Omental fat pad (tissue), 4 donors: Measurements from ENCODE around the gene SORCS1. TPM values are rescaled to one million over a fixed set of nuclear protein-coding genes. Genes with fewer than 3 reads are reported as not detected.

Source experiments
- ATAC-seq: fragments of 150-250 bp; one replicate; pipeline ENCODE4 v1.9.1; 2016; ENCODE audit warnings: mild to moderate bottlenecking, moderate library complexity; ENCODE audit not compliant: low FRiP score
- DNase-seq: peaks from one replicate; pipeline ENCODE4 v3.0.0-alpha.2; 2019; ENCODE audit warnings: low spot score
- CTCF ChIP-seq, 3 donors: fragments of 450-650 bp; IDR thresholded peaks; one replicate each; pipeline ENCODE4 v1.5.1; 2016 to 2017; ENCODE audit warnings: antibody characterized with exemption in 3 of 3, mild to moderate bottlenecking in 3 of 3, moderate library complexity in 2 of 3
- total RNA-seq, 4 donors: library from RNA; depleted of rRNA; stranded (reverse); fragments of >200 nt; gene quantifications; one replicate each; pipeline ENCODE4 v1.1.0, GENCODE V29; 2016

SORCS1 gene
- total RNA-seq, 4 donors from 2014 or later: 0.09 to 1.3 (median 0.37) TPM

GRCh38 chr10:106626371-106626770, 538.1 kb downstream of the SORCS1 start:
- no peak for DNase-seq
- ATAC-seq: no peak
- no peak for TF ChIP-seq CTCF (IDR thresholded peaks at IDR 0.05)

DNA sequence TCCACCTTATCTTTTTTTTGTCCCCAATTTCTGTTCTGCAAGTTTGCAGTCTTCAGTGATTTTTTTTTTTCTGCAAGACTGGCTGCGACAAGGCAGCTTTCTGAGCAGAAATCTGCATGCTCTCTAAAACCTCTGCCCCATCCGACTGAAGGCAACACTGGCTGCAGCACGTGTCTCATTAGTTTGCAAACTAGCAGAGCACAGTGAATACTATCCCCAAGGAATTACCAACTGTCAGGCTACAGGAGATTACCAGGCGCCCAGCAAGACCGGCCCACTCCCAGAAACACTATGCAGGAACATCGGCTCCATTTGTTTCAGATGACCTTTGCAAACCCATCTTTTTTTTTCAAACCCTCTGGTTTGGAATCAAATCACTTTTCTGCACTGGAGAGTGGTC, 538.8 kb downstream of the SORCS1 start:
- ATAC-seq (no peak), DNase-seq (no peak)
- no peak for TF ChIP-seq CTCF (IDR thresholded peaks at IDR 0.05)

- TF ChIP-seq CTCF (IDR thresholded peaks at IDR 0.05): no peak
- ATAC-seq: no peak
- DNase-seq: no peak
Observed at GRCh38 chr10:106619346-106619745, 545.2 kb downstream of the SORCS1 start.

DNA sequence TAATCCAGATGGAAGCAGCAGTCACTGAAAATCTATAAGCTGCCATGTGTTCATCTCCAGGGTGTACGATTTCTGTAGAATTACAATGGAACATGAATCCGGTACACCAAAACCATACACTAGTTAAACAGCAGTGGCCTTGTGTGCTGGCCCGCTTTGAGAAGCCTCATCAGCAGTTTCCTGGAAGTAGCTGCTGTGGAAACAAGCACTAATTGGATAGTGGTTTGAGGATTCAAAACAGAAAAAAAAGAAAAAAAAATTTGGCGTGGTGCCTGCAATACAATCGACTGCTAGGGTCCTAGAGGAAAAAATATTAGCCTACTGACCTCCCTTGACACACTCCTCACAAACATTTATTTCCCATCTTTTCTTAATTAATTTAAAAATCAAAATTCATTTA, 545.9 kb downstream of the SORCS1 start:
- ATAC-seq (no peak), DNase-seq (no peak)
- TF ChIP-seq CTCF (IDR thresholded peaks at IDR 0.05): no peak

DNA sequence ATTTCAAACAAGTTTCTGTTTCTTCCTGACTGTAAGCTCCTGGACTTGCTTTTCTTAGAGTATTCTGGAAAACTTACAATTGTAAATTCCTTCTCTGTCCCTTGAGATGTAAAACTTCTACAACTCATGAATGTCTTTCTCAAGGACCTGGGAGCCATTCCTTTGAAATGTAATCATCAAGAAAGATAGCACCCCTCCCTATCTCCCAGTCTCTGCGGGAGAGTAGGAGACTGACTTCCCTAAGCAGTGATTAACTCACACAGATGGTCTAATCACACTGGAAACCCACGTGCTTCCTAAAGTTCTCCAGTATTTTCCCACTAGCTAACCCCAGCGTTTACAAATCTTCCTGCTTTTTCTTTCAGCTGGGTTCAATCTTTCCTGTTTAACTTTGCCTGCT, 549.4 kb downstream of the SORCS1 start:
- DNase-seq (no peak), ATAC-seq (no peak)
- no peak for TF ChIP-seq CTCF (IDR thresholded peaks at IDR 0.05)

- DNase-seq (no peak), ATAC-seq (no peak)
- no peak for TF ChIP-seq CTCF (IDR thresholded peaks at IDR 0.05)
Observed at GRCh38 chr10:106614293-106614692, 550.2 kb downstream of the SORCS1 start.

GRCh38 chr10:106612381-106612780, 552.1 kb downstream of the SORCS1 start:
- ATAC-seq: no peak
- DNase-seq: no peak
- TF ChIP-seq CTCF (IDR thresholded peaks at IDR 0.05): no peak
